Measurements from ENCODE around the gene CD8B. TPM values are rescaled to one million over a fixed set of nuclear protein-coding genes. Genes with fewer than 3 reads are reported as not detected.

CD8B gene
- total and polyA plus RNA-seq, 2 experiments from 2014 or later: 0.31 to 0.63 TPM

GRCh38 chr2:86821306-86821705 lies 40.4 kb downstream of the CD8B start (continued):
- TF ChIP-seq REST (IDR thresholded peaks at IDR 0.05; ENCODE audit: unreplicated experiment) (no peak), ZNF331 (CRISPR knock-in tag; IDR thresholded peaks at IDR 0.05; ENCODE audit: low read depth) (no peak)

GRCh38 chr2:86818957-86819356 lies 42.7 kb downstream of the CD8B start:
- TF ChIP-seq JUNB (IDR thresholded peaks at IDR 0.05; ENCODE audit: unreplicated experiment) (no peak), EZH2phosphoT487 (IDR thresholded peaks at IDR 0.05; ENCODE audit: unreplicated experiment) (no peak), ZNF331 (CRISPR knock-in tag; IDR thresholded peaks at IDR 0.05; ENCODE audit: low read depth) (no peak), ZNF462 (CRISPR knock-in tag; IDR thresholded peaks at IDR 0.05) (no peak), NANOG (IDR thresholded peaks at IDR 0.05; ENCODE audit: borderline replicate concordance) (no peak), POLR2AphosphoS5 (IDR thresholded peaks at IDR 0.05; ENCODE audit: low read depth) (no peak), STAT1 (IDR thresholded peaks at IDR 0.05; ENCODE audit: unreplicated experiment) (no peak), EZH2 (IDR thresholded peaks at IDR 0.05; ENCODE audit: low read depth, unreplicated experiment) (no peak), CREB1 (CRISPR knock-in tag; IDR thresholded peaks at IDR 0.05; ENCODE audit: low read depth) (no peak), CTCF (conservative IDR thresholded peaks at IDR 0.05; ENCODE audit: low read depth in 2 of 2) (no peak), ZNF114 (CRISPR knock-in tag; IDR thresholded peaks at IDR 0.05) (no peak)
- no peak overlapping the region for H2AFZ ChIP-seq
- Mint-ChIP-seq H3K4me1 (no peaks in the 10 kb centered on the region; the same call in 2 of the 3 replicates), H3K36me3 (ENCODE audit: low read depth) (peaks cover 3% of the 10 kb centered on the region; the same call in 1 of the 3 replicates), H3K27me3 (ENCODE audit: insufficient read depth, low read depth, poor library complexity) (peaks cover 4% of the 10 kb centered on the region), H3K27ac (no peak overlapping the region), H3K4me3 (no peak overlapping the region), H3K9me3 (peaks cover 13% of the 10 kb centered on the region; the same call in 2 of the 3 replicates)
- no peak overlapping the region for H3K4me2 ChIP-seq
- no peaks in the 10 kb centered on the region for H4K20me1 ChIP-seq (replicated peaks; ENCODE audit: insufficient read depth)
- H3K27ac ChIP-seq (ENCODE audit: low read depth): no peak overlapping the region
- ATAC-seq (no peak), DNase-seq (ENCODE audit: low spot score) (no peak)
- H3K4me3 ChIP-seq: no peak overlapping the region
- no peaks in the 10 kb centered on the region for H3K4me1 ChIP-seq (ENCODE audit: insufficient read depth)
- H3K27me3 ChIP-seq (ENCODE audit: insufficient read depth): no peaks in the 10 kb centered on the region
- no peaks in the 10 kb centered on the region for H3K36me3 ChIP-seq (ENCODE audit: insufficient read depth)
- no peaks in the 10 kb centered on the region for H3K9me2 ChIP-seq (ENCODE audit: insufficient read depth)
- H3K79me2 ChIP-seq (replicated peaks; ENCODE audit: insufficient read depth): no peaks in the 10 kb centered on the region
- no peaks in the 10 kb centered on the region for H3F3A ChIP-seq (replicated peaks; ENCODE audit: low read depth)

Measured in GM23338 (cell line).